Choroid plexus epithelial cell (primary cell): ENCODE measurements around the gene LIN52.

Experiments used
- DNase-seq: peaks from one replicate; pipeline ENCODE4 v3.0.0-alpha.2; 2010; ENCODE audit warnings: low read depth
- H3K4me3 ChIP-seq: 2 replicates; pipeline ENCODE4 v1.5.1; 2011; ENCODE audit warnings: low read depth, mild to moderate bottlenecking, control low read depth, low read length, moderate library complexity
- TF ChIP-seq, protein P1 (sequence below): conservative IDR thresholded peaks from 2 replicates; pipeline ENCODE4 v1.5.1; 2011; ENCODE audit warnings: low read depth, mild to moderate bottlenecking, control low read depth, inconsistent platforms, low read length, moderate library complexity

LIN52 gene

GRCh38 chr14:74239848-74240793 lies 155.4 kb downstream of the LIN52 start:
- TF ChIP-seq, protein P1, sequence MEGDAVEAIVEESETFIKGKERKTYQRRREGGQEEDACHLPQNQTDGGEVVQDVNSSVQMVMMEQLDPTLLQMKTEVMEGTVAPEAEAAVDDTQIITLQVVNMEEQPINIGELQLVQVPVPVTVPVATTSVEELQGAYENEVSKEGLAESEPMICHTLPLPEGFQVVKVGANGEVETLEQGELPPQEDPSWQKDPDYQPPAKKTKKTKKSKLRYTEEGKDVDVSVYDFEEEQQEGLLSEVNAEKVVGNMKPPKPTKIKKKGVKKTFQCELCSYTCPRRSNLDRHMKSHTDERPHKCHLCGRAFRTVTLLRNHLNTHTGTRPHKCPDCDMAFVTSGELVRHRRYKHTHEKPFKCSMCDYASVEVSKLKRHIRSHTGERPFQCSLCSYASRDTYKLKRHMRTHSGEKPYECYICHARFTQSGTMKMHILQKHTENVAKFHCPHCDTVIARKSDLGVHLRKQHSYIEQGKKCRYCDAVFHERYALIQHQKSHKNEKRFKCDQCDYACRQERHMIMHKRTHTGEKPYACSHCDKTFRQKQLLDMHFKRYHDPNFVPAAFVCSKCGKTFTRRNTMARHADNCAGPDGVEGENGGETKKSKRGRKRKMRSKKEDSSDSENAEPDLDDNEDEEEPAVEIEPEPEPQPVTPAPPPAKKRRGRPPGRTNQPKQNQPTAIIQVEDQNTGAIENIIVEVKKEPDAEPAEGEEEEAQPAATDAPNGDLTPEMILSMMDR: no peak
- DNase-seq: no peak
- H3K4me3 ChIP-seq: no peak overlapping the region

- TF ChIP-seq, protein P1: no peak
- DNase-seq: no peak
- H3K4me3 ChIP-seq: no peak overlapping the region
These were observed 156.3 kb downstream of the LIN52 start for GRCh38 chr14:74240794-74241651.

DNA sequence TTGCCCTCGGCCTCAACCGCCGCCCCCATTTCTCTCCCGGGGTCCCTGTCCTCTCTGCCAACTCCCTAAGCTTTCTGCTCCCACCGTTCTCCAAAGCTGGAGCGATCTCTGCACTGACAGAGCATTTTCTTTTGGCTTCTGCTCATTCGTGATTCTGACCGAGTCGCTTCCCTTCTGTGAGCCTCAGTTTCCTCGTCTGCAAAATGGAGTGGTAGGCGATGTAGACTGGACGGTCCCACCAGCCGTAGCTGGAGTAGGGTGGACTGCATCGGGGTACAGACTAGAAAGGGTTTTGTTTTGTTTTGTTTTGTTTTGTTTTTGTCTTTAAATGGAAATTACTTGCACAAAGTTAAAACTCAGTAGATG lies 156.9 kb downstream of the LIN52 start:
- no peak for DNase-seq
- no peak overlapping the region for H3K4me3 ChIP-seq
- TF ChIP-seq, protein P1: no peak

DNA sequence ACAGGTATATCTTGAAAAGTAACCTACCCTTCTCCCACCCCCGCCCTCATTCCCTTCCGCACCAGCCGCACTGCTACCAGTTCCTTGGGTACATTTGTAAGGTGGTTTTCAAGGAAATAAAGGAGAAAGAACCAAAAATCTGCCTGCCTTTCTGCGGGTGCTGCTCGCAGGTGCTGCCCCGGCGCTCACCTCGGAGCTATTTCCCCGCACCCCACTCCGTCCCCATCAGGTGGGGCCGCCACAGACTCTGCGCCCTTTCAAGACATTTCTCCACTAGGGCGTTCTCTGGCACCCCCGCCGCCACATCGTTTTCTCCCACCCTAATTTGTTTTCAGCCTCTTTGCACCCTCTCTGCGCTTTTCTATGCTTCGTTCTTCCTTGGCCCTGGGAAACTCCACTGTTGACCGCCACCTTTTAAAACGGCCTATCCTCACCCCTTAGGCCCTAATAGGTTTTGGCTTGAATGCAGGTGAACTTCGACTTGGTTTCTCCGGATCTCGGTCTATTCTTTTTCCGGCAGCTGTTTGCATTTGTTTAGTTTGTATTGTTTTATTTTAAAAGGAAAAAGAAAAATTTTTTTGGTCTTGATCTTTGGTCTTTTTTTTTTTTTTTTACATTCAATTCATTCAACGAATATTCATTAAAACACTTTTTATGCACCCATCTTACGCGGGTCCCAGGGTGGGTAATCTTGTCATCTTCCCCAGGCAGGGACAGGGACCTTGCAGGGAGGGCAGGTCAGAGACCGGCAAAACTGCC lies 157.4 kb downstream of the LIN52 start:
- TF ChIP-seq, protein P1: no peak
- H3K4me3 ChIP-seq: no peak overlapping the region
- no peak for DNase-seq

DNA sequence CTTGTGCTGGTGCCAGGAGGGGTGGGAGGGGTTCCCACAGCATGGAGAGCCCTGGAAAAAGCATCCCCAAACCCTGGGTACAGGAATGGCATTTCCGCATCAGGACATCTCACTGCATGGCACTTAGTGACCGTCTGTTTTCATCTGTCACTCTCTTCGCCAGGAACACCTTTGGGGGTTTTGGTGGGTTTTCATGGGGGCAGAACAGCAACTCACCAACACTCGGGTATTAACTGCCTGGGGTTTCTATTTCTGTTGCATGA lies 158.0 kb downstream of the LIN52 start:
- no peak overlapping the region for H3K4me3 ChIP-seq
- TF ChIP-seq, protein P1: no peak
- no peak for DNase-seq

DNA sequence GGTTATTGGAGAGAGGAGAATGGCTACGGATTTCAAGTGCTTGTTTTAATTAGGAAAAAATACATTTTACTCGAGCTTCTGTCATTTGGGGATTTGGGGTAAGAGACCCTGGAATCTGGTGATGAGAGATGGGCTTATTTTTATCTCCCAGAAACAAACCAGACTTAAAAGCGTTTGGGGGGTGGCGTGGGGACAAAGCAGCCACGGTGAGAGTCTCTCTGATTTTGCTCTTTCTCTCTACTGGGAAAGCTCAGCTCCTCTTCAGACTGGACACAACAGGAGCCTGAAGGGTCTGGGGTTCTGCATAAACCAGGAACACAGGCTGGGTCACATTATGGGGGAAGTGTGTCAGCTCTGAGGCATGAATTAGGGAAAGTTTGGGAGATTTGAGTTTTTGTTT lies 158.3 kb downstream of the LIN52 start:
- DNase-seq: no peak
- TF ChIP-seq, protein P1: no peak
- no peak overlapping the region for H3K4me3 ChIP-seq
